EL (cell line): ENCODE results near the gene C14orf180.
"Not testable (repeated sequence)": the region's sequence is repeated elsewhere in the genome, so short reads cannot be mapped to it uniquely, and the experiment has no call there.

Experiments used
- DNase-seq: peaks from one replicate; pipeline ENCODE4 v3.0.0-alpha.2; 2016

The C14orf180 gene

DNA sequence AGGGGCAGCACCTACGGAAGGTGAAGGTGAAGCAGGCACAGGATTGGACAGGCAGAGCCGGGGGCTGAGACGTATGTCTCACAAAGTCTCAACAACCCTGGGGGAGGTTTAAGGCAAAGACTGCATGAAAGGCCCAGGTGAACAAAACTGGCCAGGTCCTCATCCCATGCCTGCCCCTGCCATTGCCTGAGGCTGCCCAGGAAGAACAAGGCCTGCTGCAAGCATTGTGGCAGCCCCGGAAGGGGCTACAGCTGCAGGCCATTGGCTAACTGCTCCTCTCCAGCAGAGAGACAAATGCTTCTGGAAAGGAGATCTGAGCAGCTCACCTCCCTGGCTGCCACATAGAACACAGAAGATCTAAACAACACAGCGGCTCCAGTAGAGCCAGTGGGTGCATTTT is 45.4 kb downstream of the C14orf180 start:
- DNase-seq = no peak

DNA sequence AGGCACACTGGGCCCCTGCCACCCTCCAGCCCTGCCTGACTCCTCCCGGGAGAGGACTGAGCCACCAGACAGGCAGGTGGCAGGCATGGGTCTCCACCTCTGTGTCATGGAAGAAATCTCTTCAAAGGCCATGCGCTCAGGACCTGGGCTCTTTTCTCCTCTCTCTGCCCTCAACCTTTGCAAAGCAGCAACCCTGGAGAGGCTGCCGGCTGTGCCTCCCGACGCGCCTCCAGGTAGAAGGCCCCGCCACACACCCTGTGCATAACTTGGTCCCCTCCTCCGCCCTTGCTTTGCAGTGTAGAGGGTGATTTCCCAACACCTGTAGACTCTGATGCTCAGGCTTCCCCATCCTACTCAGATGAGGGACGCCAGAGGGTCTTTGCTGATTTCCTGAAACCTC is 53.2 kb downstream of the C14orf180 start:
- DNase-seq = no peak

DNA sequence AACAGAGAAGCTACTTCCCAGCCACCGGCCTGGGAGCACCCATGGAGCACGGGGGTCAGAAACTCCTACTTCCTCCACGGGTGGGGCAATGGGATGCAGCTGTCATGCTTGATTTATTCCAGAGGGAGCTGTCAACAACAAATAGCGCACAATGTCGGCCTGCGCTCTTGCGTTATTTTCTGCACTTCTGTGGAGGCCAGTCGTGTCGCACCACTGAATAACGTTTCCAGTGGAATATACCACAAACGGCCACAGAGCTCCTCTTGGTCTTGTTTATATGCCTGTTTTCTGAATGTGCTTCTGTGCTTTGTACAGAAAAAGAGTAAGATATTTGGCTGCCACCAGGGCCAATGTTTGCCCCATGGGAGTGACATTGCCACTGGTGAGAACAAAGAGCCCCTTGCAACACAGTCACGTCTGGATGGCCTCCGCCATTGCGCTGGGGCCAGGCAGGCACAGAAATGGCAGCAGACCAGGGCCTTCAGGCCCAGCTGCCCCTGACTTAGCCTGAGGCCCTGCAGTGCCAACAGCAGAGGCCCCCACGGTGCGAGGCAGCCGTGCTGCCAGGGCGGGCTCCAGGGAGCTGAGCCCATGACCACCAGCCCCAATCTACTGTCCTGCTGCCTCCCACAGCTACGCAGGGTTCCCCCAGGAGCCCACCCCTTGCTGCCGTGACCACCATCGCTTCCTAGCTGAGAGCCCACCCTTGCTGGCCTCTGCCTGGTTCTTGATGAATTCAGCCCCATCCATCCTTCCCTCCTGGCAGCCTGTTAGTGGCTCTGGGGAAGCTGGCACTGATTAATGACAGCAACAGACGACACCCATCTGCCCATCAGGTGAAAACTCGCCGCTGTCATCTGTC is 53.9 kb downstream of the C14orf180 start:
- DNase-seq = no peak

DNA sequence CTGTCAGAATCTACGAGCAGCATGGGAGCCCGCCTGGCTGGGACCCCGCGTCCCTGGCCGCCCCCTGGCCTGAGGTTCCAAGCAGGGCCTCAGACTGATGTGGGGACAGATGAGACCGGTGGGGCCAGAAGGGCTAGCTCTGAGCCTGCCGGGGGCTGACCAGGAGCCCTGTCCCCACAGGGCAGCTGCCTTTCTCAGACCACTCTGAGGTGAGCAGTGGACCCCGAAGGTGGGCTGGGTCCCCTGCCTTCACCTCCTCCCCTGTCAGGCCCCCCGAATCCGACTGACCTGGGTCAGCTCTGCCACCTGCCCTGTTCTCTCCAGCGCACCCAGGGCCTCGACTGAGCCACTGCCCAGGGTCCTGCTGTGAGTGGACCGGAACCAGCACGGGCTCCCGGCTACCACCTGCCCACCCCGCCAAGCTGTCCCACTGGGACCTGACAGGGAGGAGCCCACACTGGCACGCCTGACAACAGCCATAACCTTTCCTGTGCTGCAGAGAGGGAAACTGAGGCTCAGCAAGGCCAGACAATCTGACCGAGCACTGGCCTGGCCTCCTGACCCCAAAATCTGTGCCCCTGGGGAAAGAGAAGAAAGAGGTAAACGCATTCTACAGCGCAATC is 54.7 kb downstream of the C14orf180 start:
- no peak for DNase-seq

GRCh38 chr14:104634886-104635570 is 55.5 kb downstream of the C14orf180 start:
- no peak for DNase-seq

DNA sequence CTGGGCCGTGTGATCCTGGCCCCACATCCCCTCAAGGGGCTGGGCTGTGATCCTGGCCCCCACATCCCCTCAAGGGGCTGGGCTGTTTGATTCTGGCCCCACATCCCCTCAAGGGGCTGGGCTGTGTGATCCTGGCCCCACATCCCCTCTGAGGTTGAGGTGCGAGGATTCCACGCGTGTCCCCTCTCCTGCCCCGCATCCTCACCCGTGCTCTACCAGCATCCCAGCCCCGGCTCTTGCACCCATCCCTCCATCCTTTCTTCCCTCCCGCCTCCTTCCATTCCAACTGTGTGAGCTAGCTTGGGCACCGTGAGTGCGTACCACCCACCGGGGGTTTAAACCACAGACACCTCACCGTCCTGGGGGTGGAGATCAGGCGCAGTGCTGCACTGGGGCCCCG is 56.2 kb downstream of the C14orf180 start:
- DNase-seq = no peak

DNA sequence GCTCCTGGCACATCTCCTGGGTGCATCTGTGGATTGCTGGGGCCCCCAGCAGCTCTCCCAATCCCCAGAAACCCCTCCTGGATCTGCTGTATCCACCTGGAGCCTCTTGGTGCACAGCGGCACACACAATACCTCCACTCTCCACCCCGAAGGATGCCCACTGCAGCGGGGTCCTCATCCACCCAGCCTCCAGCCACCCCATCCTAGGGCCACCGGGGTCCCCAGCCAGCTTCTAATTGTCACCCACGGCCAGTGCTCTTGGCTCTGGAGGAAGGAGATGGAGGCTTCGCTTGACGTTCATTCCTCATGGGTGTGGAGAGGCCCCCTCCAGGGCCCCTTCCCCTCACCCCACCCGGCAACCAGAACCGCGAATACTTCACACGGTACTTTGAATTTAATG is 56.6 kb downstream of the C14orf180 start:
- DNase-seq = no peak

GRCh38 chr14:104636846-104637545 is 57.4 kb downstream of the C14orf180 start:
- not testable (repeated sequence) for DNase-seq

DNA sequence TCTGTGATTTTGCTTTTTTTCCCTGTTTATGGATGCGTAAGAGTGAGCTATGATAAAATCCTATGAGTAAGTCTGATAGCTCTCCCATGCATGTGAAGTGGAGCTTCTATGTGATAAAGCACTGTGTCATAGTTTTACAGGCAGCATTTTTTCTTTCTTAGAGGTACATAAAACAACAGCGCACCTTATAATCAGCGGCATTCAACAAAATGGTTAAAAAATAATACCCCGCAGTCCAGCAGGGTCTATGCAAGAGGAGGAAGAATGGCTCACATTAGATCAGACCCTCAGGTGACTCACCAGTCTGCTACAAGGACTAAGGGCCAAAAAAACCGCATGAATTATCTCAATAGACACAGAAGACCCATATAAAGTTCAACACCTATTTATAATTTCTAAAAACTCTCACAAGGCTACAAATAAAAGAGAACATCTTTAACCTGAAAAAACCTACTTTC is 58.0 kb downstream of the C14orf180 start:
- DNase-seq = no peak

- no peak for DNase-seq
These were observed 58.6 kb downstream of the C14orf180 start for GRCh38 chr14:104638190-104638589.

DNA sequence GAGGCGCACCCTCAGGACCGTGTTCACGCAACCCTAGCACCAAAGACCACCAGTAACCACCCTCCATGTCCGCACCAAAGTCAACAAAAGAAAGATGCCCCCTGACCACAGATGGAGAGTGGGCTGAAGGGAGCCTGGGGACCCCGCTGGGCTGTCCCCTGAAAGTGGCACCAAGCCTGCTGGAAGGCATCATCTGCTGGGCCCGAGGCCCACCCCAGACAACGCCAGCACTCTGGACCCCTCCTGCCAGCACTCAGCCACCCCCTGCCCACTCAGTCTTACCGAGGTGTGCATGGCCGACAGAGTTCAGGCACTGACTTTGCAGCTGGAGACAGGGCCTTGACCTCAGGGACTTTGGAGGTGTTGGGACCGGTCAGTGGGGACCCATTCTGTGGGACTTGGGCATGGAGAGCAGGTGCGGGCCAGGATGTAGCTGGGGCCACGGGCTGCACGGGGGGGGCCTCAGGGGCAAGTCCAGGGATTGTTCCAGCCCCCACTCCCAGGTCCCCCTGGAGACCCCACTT is 59.4 kb downstream of the C14orf180 start:
- no peak for DNase-seq

GRCh38 chr14:104639471-104639870 is 59.9 kb downstream of the C14orf180 start:
- no peak for DNase-seq
